GM12878 (cell line): ENCODE results near the gene MAMDC2. TPM values are rescaled to one million over a fixed set of nuclear protein-coding genes. Genes with fewer than 3 reads are reported as not detected.

Experiments
- GABPA ChIP-seq: IDR thresholded peaks from 2 replicates; pipeline ENCODE4 v1.6.1; 2014; ENCODE audit warnings: antibody characterized with exemption, low read depth, mild to moderate bottlenecking, inconsistent platforms
- SIX5 ChIP-seq: IDR thresholded peaks from 2 replicates; pipeline ENCODE4 v1.6.1; 2011; ENCODE audit warnings: mild to moderate bottlenecking, low read depth, low read length, moderate library complexity; ENCODE audit not compliant: severe bottlenecking
- SREBF2 ChIP-seq: IDR thresholded peaks from 2 replicates; pipeline ENCODE4 v1.6.1; 2012; ENCODE audit warnings: mild to moderate bottlenecking, low read length
- SRF ChIP-seq, 2 experiments: IDR thresholded peaks; 2 replicates each; pipeline ENCODE4 v1.6.1; 2011; ENCODE audit warnings: low read depth in 2 of 2, low read length in 2 of 2, mild to moderate bottlenecking in 1 of 2, moderate library complexity in 1 of 2
- TBL1XR1 ChIP-seq: IDR thresholded peaks from 2 replicates; pipeline ENCODE4 v1.6.1; 2012; ENCODE audit warnings: low read depth, low read length, improper control_type of control experiment
- ZNF274 ChIP-seq: IDR thresholded peaks from one replicate; pipeline ENCODE4 v1.8.0; 2011; ENCODE audit not compliant: insufficient read length, insufficient read depth
- ZNF592 ChIP-seq: fragments of 450-650 bp; IDR thresholded peaks from 2 replicates; pipeline ENCODE4 v1.6.1; 2017; ENCODE audit warnings: mild to moderate bottlenecking, moderate library complexity
- polyA plus RNA-seq, 11 experiments: library from polyadenylated mRNA; depleted of rRNA in 4 of 11; unstranded in 6 of 11; stranded (reverse) in 5 of 11; fragments of >200 nt; fragmentation: Nextera tagmentation in 4 of 11; fragmentation: Illumina TruSeq in 1 of 11; extraction: Ambion mirVana in 4 of 11; extraction: Trizol in 1 of 11; gene quantifications; 1 replicate in 1 of 11; 2 replicates in 10 of 11; pipeline versions ENCODE4 v1.2.1 to v1.2.3, GENCODE V29; 2011 to 2016; ENCODE audit warnings: inconsistent platforms in 2 of 11, missing spikeins in 2 of 11, low read depth in 1 of 11
- total RNA-seq, 4 experiments: library from RNA; depleted of rRNA in 3 of 4; stranded (reverse); fragments of >200 nt in 3 of 4; fragmentation: Illumina TruSeq in 1 of 4; extraction: Trizol in 1 of 4; gene quantifications; 2 replicates each; pipeline versions ENCODE4 v1.2.1 to v1.2.3, GENCODE V29; 2013 to 2021
- TF ChIP-seq, protein P1 (sequence below): fragments of 450-650 bp; formaldehyde crosslinking; IDR thresholded peaks from 2 replicates; pipeline ENCODE4 v1.5.0; 2022; ENCODE audit warnings: mild to moderate bottlenecking, missing genetic modification characterization

Gene MAMDC2
- total and polyA plus RNA-seq, 10 of the 15 experiments (the other 5 are each of a cell fraction or from before 2014, with no cell fraction given): 0.01 to 0.09 TPM; not detected in 8

GRCh38 chr9:70030156-70030555 is 13.5 kb upstream of the MAMDC2 start (continued):
- TF ChIP-seq ZNF592 (no peak), TBL1XR1 (no peak), ZNF274 (no peak), SRF (IDR thresholded peaks at IDR 0.05; ENCODE audit: low read depth in 2 of 2, low read length in 2 of 2) (no peak), SREBF2 (no peak), GABPA (no peak), SIX5 (no peak)
- TF ChIP-seq, protein P1, sequence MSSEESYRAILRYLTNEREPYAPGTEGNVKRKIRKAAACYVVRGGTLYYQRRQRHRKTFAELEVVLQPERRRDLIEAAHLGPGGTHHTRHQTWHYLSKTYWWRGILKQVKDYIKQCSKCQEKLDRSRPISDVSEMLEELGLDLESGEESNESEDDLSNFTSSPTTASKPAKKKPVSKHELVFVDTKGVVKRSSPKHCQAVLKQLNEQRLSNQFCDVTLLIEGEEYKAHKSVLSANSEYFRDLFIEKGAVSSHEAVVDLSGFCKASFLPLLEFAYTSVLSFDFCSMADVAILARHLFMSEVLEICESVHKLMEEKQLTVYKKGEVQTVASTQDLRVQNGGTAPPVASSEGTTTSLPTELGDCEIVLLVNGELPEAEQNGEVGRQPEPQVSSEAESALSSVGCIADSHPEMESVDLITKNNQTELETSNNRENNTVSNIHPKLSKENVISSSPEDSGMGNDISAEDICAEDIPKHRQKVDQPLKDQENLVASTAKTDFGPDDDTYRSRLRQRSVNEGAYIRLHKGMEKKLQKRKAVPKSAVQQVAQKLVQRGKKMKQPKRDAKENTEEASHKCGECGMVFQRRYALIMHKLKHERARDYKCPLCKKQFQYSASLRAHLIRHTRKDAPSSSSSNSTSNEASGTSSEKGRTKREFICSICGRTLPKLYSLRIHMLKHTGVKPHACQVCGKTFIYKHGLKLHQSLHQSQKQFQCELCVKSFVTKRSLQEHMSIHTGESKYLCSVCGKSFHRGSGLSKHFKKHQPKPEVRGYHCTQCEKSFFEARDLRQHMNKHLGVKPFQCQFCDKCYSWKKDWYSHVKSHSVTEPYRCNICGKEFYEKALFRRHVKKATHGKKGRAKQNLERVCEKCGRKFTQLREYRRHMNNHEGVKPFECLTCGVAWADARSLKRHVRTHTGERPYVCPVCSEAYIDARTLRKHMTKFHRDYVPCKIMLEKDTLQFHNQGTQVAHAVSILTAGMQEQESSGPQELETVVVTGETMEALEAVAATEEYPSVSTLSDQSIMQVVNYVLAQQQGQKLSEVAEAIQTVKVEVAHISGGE (CRISPR knock-in tag): no peak
- TF ChIP-seq, all 136 proteins: peak for 0
